Pancreas (tissue), 10 donors: ENCODE measurements around the gene TLL2. TPM values are rescaled to one million over a fixed set of nuclear protein-coding genes. Genes with fewer than 3 reads are reported as not detected.

ENCODE experiments used
- ATAC-seq, 4 donors: fragments of 200-7000 bp; cut with Tn5 transposase; one replicate each; pipeline versions ENCODE4 v1.8.0 to v1.9.1; 2020; ENCODE audit warnings: mild to moderate bottlenecking in 4 of 4, moderate library complexity in 4 of 4
- DNase-seq, 6 donors: peaks; one replicate each; pipeline ENCODE4 v3.0.0-alpha.2; 2020
- FAIRE-seq: peaks from 2 replicates; lab custom pipeline; 2012; peaks lifted over from hg19 to GRCh38; lab: Jason Lieb, UNC
- H3K27ac ChIP-seq, 4 donors: fragments of 200-600 bp; sonication (generic); 1 replicate in 3 of 4; 2 replicates in 1 of 4; pipeline versions ENCODE4 v1.5.0 to v1.8.0; 2020
- H3K27me3 ChIP-seq, 4 donors: fragments of 200-600 bp; one replicate each; pipeline ENCODE4 v1.8.0; 2021
- H3K36me3 ChIP-seq, 3 donors: fragments of 200-600 bp; sonication (generic) in 1 of 3; one replicate each; pipeline versions ENCODE4 v1.5.0 to v1.8.0; 2020 to 2021
- H3K4me1 ChIP-seq, 3 donors: fragments of 200-600 bp; one replicate each; pipeline ENCODE4 v1.8.0; 2021
- H3K4me3 ChIP-seq, 4 donors: fragments of 200-600 bp; sonication (generic) in 2 of 4; one replicate each; pipeline versions ENCODE4 v1.5.0 to v1.8.0; 2020 to 2021
- H3K9me3 ChIP-seq, 4 donors: fragments of 200-600 bp; one replicate each; pipeline ENCODE4 v1.8.0; 2021
- CTCF ChIP-seq, 4 donors: fragments of 200-600 bp; sonication (generic) in 3 of 4; IDR thresholded peaks; one replicate each; pipeline versions ENCODE4 v1.5.0 to v1.8.0; 2021; ENCODE audit warnings: antibody characterized with exemption in 4 of 4
- WGBS, 2 donors: extraction: QIAGEN DNeasy Blood & Tissue Kit; methylation state at CpG; one replicate each; pipeline ENCODE4 v1.1.7; 2013; 5-methylcytosine and 5-hydroxymethylcytosine counted together
- intact Hi-C, 3 donors: fragments of 100-400 bp; cut with DNase I; formaldehyde crosslinking; loops; one replicate each; pipeline versions ENCODE4 v1.11.1 to v1.14.2; 2022
- polyA plus RNA-seq, 2 donors: library from polyadenylated mRNA; stranded (reverse); fragments of 200-250 nt; gene quantifications; one replicate each; pipeline ENCODE4 v1.2.3, GENCODE V29; 2013
- total RNA-seq, 6 donors: library from RNA; stranded (reverse); fragmentation: NEBNext Ultra II Directional in 4 of 6; extraction: Animal tissue kit (Norgen Biotek cat#: 25700) in 4 of 6; gene quantifications; one replicate each; pipeline versions ENCODE4 v1.2.1 to v1.2.4, GENCODE V29; 2021 to 2023
- donor health status: healthy with polysubstance abuse.
- donor health status: DM: no; HTN: no; CAD: no; lungs with moderate emphysema.
- donor health status: DM: no; HTN: no; CAD: no.
- donor health status: control.
- donor health status: control.
- donor health status: Bipolar disorder and iron deficiency.
- donor health status: DM: yes; HTN: yes; CAD: no.
- donor health status: DM: no; HTN: no; CAD: no.
- donor health status: DM: no; HTN: no; CAD: no.
- donor health status: DM: yes; HTN: yes; CAD: no.

TLL2 gene
- total and polyA plus RNA-seq, 8 donors, result 0.14 to 0.97 (median 0.27) TPM

DNA sequence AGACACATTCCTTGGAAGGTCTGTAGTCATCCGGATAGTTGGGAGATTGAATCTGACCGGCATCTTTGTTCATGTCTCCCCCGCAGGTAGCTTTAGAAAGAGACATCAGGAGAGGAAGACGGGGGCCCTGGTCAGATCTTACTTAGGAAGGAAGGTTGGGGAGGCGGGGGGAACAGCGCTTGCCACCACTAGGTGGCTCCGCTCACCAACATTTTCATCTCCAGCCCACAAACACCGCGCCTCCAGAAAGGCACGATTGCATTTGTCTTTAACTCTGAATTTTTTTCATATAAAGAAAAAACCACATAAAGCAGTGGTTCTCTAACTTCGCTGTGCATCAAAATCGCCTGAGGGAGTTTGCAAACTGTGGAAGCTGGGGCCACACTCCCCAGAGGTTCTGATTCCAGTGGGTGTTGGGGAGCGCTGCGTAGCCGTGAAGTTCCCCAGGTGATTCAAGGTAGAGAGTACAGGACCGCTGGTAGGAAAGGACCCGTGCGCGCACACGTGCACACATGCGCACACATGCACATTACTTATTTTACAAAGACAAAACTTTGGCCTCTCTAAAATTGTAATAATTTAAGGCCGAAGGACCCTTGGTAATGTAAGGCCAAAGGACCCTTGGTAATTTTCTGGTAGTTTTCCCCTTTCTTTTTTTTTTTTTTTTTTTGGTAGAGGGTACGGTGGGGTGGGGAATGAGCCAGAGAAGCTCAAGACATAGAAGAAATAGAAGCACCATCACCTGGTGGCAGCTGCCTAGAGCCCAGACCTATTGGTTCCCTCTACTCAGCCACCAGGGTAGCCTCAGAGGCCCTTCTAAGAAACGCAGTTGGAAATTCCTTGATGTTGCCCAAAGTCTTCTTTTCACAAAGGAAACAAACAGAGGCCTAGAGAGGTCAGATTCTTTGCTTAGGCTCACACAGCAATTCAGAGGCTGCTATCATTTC, 117.5 kb downstream of the TLL2 start:
- intact Hi-C loops, result loop anchor here in 1 of 3 donors (10.0 kb wide), 1 partner anchor 119 kb away; the partner anchor contains the start of gene TLL2
- H3K36me3 ChIP-seq, result no peaks in the 10 kb centered on the region
- H3K9me3 ChIP-seq, result no peaks in the 10 kb centered on the region
- H3K4me3 ChIP-seq, result peak overlapping the region in 2 of 4 donors; percentile 23 to 29
- peak in 5 of 6 donors; percentile 58 to 75 (median 62) for DNase-seq
- peak; percentile 73 to 88 (median 79) for TF ChIP-seq CTCF (IDR thresholded peaks at IDR 0.05)
- H3K27ac ChIP-seq, result no peak overlapping the region
- 10 to 13% methylated on average over 24 of the region's 24 CpGs for WGBS, 2 donors
- ATAC-seq, result peak; percentile 88 to 97 (median 96)
- FAIRE-seq, result no peak
- no peaks in the 10 kb centered on the region for H3K27me3 ChIP-seq
- H3K4me1 ChIP-seq, result peaks cover 0 to 1% (median under 1%) of the 10 kb centered on the region in 3 donors

DNA sequence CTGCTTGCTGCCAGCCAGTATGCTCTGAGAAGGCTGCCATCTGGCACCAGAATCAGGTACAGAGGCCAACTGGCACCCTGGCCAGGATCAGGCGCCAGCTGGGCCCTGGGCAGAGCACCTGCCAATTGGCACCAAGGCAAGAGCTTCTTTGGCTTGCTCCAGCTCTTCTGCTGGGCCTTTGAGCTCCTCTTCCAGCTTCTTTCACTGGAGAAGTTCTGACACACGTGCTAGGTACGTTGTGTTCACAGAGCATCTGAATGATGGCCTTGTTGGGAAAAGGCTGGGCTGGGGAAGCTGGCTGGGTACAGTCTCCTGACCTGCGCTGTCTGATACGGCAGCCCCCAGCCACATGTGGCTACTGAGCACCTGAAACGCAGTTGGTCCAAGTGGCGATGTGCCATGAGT, 123.3 kb downstream of the TLL2 start:
- 24 to 29% methylated on average over 7 of the region's 7 CpGs for WGBS, 2 donors
- ATAC-seq, result peak; percentile 94 to 98 (median 96)
- peaks cover 11 to 24% (median 19%) of the 10 kb centered on the region in 3 donors for H3K4me1 ChIP-seq
- no peaks in the 10 kb centered on the region for H3K27me3 ChIP-seq
- no peak for FAIRE-seq
- no peak overlapping the region for H3K4me3 ChIP-seq
- intact Hi-C loops, result loop anchor here in 2 of 3 donors (5.0 to 10.0 kb wide), 2 partner anchors 122 to 124 kb away; partner anchors contain the start of gene TLL2 (in 2 of the 2)
- H3K27ac ChIP-seq, result peak overlapping the region in 2 of 4 donors; percentile 43 to 57
- H3K36me3 ChIP-seq, result no peaks in the 10 kb centered on the region
- DNase-seq, result peak; percentile 84 to 97 (median 96)
- no peak for TF ChIP-seq CTCF (IDR thresholded peaks at IDR 0.05)
- no peaks in the 10 kb centered on the region for H3K9me3 ChIP-seq

DNA sequence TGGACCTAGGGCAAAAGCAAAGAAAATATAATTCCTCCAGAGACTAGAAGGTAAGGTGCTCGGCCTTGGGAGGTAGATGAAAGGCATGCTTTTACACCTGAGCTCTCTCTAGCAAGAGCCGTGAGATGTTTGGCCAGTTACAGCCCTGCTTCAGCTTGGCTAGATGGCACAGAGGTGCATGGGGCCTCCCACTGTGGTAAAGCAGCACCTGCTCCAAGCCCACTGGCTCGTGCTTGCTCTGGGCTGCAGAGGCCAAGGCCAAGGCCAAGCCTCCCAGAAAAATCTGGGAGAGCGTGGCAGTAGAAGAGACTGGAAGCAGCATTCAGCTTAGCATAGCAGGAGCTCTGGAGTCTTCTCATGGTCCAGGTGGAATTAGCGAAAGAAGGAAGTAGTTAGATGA, 123.9 kb downstream of the TLL2 start:
- DNase-seq (peak in 3 of 6 donors; percentile 43 to 57 (median 56)), ATAC-seq (peak; percentile 34 to 76 (median 56)), FAIRE-seq (no peak)
- H3K27ac ChIP-seq, result peak overlapping the region in 3 of 4 donors; percentile 8 to 57 (median 43)
- H3K27me3 ChIP-seq, result no peaks in the 10 kb centered on the region
- intact Hi-C loops, result loop anchor here in 2 of 3 donors (5.0 to 10.0 kb wide), 2 partner anchors 123 to 125 kb away; partner anchors contain the start of gene TLL2 (in 2 of the 2)
- TF ChIP-seq CTCF (IDR thresholded peaks at IDR 0.05), result no peak
- H3K9me3 ChIP-seq, result no peaks in the 10 kb centered on the region
- H3K4me3 ChIP-seq, result no peak overlapping the region
- H3K36me3 ChIP-seq, result no peaks in the 10 kb centered on the region
- 28 to 38% methylated on average over 5 of the region's 5 CpGs for WGBS, 2 donors
- peaks cover 11 to 24% (median 19%) of the 10 kb centered on the region in 3 donors for H3K4me1 ChIP-seq

GRCh38 chr10:96387601-96388000, 126.1 kb downstream of the TLL2 start:
- no peak for TF ChIP-seq CTCF (IDR thresholded peaks at IDR 0.05)
- FAIRE-seq (no peak), ATAC-seq (no peak), DNase-seq (no peak)
- no peaks in the 10 kb centered on the region for H3K27me3 ChIP-seq
- intact Hi-C loops, result no loop called here
- no peak overlapping the region for H3K27ac ChIP-seq
- no peak overlapping the region for H3K4me3 ChIP-seq
- no peaks in the 10 kb centered on the region for H3K9me3 ChIP-seq
- peaks cover 11 to 24% (median 19%) of the 10 kb centered on the region in 3 donors for H3K4me1 ChIP-seq
- no peaks in the 10 kb centered on the region for H3K36me3 ChIP-seq
- 87 to 88% methylated on average over 7 of the region's 7 CpGs for WGBS, 2 donors
